T-helper 2 cell treated with Interferon-gamma antibody and Interleukin-4, amounts not matched to agents 100 ng/mL and 5 ng/mL, for 36 hours (primary cell): Measurements from ENCODE around the gene ARHGEF11. TPM values are rescaled to one million over a fixed set of nuclear protein-coding genes. Genes with fewer than 3 reads are reported as not detected.

Source experiments
- intact Hi-C: fragments of 100-400 bp; cut with micrococcal nuclease; formaldehyde crosslinking; loops from one replicate; pipeline ENCODE4 v1.15.1; 2023
- total RNA-seq: library from RNA; stranded (reverse); gene quantifications from 2 replicates; pipeline ENCODE4 v1.2.3, GENCODE V29; 2022

ARHGEF11 gene
- total RNA-seq, 1 donor from 2014 or later, result 18.3 TPM

DNA sequence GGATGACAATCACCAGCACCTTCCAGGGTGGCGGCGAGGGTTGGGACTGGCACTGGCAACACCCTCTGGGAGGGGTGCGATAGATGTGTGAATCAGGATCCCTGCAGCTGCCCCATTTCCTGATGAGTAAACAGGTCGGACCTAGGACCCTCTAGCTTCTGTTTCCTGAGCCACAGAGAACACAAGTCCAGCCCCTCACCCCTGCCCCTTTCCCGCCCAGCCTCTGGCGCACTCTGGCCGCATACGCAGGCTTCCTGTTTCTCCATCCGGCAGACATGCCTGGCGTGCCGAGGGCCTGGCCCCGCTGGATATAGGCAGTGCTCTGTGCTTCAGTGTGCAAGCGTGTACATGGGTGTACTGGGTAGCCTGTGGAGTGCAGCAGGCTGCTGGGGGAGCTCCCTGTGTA is 147.4 kb downstream of the ARHGEF11 start:
- intact Hi-C loops, result loop anchor here (10.0 kb wide), 2 partner anchors 177 to 213 kb away; no protein-coding TSS in a partner anchor

DNA sequence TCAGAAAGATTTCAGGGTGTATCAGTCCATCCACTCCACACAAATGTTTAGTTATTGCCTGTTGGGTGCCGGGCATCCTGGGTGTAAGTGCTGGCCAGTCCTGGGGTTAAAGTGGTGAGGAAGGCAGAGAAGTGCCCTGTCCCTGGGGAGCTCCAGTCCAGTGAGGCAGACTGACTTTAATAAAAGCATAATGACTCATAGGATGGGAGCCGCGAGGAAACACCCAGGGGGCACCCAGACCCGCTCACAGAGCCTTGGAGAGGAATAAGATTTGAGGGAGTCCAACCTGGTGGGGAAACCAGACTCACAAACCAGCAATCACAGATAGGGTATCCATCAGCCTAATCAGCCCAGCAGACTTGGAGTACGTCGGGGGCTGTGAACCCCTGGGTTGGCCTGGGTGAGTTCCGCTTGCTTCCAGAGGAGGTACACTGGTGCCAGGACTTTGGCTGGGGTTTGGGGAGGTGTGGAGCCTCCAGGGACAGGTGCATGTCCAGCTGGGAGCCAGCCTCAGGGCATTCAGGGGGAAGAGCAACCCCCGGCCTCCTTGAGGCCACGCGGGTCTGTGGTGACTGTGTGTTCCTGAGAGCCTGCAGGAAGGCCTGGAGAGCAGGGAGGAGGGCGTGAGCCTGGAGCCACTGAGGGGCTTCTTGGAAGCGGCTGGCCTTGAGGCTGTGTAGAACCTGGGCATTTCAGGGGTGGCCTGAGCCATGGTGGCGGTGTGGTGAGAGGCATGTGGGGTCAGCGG is 148.3 kb downstream of the ARHGEF11 start:
- intact Hi-C loops, result loop anchor here (10.0 kb wide), 2 partner anchors 178 to 212 kb away; no protein-coding TSS in a partner anchor

DNA sequence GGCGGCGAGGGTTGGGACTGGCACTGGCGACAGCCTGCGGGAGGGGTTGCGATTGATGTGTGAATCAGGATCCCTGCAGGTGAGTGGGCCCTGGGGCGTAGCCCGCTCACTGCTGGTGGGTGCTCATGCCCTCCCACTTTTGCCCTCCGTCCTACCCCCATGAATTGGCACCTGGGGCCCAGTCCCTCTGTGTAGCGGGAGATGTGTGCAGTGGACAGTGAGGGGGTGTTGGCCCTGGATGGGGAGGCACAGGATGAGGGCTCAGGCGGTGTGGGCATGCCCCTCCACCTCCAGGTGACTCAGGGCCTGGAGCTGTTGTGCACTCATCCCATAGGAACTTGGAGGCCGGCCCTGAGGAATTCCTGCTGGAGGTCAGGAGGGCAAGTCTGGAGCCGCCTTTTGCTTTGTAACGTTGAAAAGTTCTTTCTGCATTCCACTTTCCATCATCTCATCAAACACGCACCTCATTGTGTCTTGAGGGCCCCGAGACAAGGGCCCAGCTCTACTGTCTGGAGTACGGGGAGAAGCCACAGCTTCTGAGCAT is 149.0 kb downstream of the ARHGEF11 start:
- intact Hi-C loops, result loop anchor here (10.0 kb wide), 2 partner anchors 178 to 212 kb away; no protein-coding TSS in a partner anchor

DNA sequence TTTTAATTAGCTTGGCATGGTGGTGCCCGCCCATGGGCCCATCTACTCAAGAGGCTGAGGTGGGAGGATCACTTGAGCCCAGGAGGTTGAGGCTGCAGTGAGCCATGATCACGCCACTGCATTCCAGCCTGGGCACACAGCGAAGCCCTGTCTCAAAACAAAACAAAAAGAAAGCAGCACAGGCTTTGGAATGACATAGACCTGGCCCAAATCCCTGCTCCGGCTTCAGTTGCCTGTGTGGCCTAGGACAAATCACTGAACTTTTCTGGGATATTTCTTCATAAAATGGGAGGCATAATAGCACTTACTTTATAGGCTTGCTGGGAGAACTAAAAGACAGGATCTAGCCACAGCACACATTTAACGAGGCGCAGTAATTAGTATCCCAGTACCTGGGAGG is 149.6 kb downstream of the ARHGEF11 start:
- intact Hi-C loops, result loop anchor here (10.0 kb wide), 2 partner anchors 179 to 211 kb away; no protein-coding TSS in a partner anchor

DNA sequence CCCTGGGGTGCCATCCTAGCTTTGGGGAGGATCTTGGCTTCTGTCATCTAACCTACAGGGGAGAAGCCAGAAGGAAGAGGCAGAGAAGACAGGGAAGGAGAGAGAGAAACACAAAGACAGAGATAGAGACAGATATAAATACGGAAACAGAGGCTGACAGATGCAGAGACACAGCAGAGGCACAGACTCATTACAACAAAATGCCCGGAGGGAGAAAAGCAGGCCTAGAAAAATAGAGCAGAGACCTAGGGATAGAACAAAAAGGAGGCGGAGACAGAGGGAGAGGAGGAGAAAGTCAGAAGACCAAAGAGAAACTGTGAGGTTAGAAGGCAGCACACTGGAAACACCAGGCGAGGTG is 150.1 kb downstream of the ARHGEF11 start:
- intact Hi-C loops, result loop anchor here (10.0 kb wide), 2 partner anchors 179 to 211 kb away; no protein-coding TSS in a partner anchor

DNA sequence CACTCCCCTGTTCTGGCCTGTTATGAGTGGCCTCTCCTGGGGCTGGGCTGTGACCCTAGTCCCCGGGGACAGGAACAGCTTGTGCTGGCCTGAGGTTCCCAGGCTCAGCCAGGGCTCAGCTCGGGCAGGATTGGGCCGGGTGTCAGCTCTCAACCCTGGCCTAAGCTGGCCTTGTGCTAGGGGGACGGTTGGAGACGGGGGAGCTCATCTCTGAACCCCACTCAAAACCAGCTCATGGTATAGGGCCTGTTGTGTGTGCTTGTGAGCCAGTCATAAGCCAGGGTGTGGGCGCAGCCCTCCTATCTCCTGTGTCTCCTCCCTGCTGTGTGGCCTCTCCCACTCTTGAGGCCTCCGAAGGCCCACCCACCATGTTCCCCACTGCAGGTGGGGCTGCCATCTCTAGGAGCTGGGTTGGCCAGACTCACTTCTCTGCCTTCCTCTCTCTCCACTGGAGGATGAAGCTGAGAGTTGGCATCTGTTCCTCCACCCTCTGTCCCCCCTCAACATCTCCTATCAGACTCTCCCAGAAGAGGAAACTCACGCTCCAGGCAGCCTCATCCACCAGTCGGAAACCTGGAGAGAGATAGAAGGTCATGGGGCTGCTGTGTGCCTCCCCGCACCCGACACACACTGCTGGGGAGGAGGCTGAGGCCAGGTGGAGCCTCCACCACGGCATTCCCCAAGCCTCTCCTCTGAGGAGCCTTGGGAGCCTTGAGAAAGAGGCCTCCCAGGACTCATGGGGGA is 150.7 kb downstream of the ARHGEF11 start:
- intact Hi-C loops, result loop anchor here (5.0 to 10.0 kb wide), 3 partner anchors 67 to 210 kb away; no protein-coding TSS in a partner anchor

DNA sequence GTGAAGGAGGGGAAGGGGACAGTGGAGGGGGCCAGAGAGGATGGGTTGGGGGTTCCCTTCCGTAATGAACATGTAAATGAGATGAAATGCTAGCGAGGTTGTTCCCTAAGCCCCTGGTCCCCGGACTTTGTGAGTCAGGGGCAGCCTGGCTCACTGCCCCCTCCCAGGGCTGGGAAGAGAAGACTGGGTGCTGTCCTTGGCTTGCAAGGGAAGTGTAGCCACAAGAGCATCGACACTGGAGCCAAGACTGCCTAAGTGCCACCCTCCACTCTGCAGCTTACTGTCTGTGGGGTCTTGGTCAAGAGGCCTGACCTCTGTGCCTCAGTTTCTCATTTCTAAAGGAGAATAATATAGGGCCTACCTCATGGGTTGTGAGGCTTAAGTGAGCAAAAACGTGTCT is 151.5 kb downstream of the ARHGEF11 start:
- intact Hi-C loops, result loop anchor here (5.0 to 10.0 kb wide), 3 partner anchors 68 to 209 kb away; no protein-coding TSS in a partner anchor

DNA sequence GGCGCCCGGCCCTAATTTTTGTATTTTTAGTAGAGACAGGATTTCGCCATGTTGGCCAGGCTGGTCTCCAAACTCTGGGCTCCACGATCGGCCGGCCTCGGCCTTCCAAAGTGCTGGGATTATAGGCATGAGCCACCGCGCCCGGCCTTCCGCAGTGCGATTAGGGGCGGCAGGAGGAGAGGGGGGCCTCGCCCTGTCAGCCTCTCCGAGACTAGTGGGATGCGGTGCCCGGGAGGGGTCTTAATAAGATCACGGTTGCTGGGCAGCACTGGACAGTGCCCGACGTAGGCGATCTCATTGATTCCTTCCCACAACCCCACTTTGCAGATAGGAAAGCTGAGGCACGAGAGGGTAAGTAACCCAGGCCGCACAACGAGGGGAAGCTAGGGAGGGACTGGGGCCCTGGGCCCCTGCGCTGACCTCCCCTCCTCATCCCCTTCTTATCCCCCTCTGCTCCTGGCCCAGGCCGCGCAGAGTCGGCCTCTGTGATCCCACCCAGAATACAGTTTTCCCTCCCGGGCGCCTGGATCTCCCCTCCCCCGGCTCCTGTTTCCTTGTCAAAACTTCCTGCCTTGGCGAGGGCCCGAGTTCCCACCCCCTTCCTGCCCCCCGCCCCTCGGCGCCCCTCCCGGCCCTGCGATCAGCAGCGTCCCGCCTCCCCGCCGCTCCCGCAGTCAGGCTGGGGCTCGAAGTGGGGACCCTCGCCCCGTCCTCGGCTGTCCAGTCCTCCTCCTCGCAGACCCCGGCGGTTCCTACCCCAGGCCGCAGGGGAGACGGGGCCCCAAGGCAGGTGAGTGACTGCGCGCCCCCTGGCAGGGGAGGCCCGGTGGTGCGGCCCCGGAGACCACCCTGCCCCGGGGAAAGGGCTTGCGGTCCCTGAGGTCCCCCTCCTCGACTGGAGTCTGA is 152.2 kb downstream of the ARHGEF11 start, which contains the start of gene PEAR1:
TSS of gene PEAR1 (plus strand) at position 671 of the 906 bp plus-strand sequence. CDS start 10,209 bp downstream, outside the sequence.
- intact Hi-C loops, result loop anchor here (5.0 to 10.0 kb wide), 3 partner anchors 69 to 208 kb away; no protein-coding TSS in a partner anchor

DNA sequence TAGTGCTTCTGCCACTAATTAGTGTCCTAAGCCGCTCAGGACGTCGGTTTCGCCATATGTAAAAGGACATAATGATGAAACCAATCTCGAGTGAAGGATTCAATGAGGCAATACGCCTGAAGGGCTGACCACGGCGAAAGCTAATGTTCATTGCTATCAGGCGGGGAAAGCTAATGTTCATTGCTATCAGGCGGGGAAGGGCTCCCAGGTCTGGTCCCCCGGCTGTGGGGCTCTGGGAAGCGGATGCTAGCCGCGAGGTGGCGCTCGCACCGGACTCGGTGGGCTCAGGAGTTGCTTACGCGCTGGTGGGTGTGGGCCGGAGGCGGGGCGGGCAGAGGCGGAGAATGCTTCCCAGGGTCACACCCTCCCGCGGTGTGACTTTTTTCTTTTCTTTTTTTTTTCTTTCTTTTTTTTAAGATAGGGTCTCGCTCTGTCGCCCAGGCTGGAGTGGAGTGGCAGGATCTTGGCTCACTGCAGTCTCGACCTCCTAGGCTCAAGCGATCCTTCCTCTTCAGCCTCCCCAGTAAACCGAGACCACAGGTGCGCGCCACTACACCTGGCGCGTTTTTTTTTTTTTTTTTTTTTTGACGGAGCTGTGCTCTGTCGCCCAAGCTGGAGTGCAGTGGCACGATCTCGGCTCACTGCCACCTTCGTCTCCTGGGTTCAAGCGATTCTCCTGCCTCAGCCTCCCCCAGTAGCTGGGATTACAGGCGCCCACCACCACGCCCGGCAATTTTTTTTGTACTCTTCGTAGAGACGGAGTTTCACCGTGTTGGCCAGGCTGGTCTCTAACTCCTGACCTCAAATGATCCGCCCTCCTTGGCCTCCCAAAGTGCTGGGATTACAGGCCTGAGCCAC is 153.1 kb downstream of the ARHGEF11 start:
- intact Hi-C loops, result loop anchor here (1.0 to 10.0 kb wide), 6 partner anchors 28 to 208 kb away; partner anchors contain the start of genes LRRC71 and NTRK1

DNA sequence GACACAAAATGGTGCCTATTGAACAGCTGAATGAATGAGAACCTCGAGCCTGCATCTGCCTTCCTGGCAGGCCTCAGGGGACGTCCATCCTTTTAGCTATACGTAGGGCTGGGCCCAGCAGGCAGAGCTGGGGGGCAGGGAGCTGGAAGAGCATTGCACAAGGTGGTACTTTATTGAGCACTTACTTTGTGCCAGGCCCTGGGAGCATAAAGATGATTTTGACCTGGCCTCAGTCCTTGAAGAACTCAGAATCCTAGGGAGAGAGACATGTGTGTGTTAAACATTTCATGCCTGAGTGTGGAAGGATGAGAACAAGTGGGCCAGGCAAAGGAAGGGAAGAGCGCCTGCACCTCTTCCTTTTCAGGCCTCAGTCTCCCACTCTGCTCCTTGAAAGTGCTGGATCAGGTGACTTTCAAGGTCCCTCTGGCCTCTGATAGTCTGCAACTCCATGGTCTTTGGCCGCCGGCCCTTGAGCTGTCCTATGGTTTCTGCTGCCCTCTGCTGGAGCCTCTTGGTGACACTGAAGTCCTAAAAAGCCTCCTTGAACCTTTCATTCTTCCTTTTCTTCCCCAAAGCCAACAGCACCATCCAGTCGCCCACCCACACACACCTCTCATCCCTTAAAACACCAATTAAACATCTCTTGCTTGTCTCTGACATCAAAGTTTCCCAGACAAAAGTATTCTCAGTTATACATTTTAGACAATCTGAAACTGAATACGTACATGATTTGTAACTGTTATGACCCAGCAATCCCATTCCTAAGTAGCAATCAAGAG is 155.6 kb downstream of the ARHGEF11 start:
- intact Hi-C loops, result loop anchor here (1.0 to 10.0 kb wide), 6 partner anchors 51 to 205 kb away; no protein-coding TSS in a partner anchor

DNA sequence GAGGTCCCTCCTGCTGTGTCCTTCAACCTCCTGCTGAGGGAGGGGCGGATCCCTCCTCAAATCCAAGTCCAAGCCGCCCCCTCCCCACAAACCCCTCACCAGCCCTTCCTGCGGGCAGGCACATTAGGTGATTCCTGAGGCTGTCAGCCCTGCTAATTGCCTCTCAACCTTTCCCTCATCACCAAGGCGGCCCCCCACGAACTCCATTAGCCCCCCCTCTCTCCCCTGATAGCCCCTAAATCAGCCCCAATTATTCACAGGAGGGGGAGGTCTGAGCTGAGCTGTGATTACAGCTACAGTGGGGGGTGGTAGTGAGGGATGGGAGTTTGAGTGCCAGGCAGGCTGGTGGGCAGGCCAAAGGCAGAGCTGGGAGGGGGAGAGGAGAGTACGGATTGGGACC is 157.8 kb downstream of the ARHGEF11 start:
- intact Hi-C loops, result no loop called here

DNA sequence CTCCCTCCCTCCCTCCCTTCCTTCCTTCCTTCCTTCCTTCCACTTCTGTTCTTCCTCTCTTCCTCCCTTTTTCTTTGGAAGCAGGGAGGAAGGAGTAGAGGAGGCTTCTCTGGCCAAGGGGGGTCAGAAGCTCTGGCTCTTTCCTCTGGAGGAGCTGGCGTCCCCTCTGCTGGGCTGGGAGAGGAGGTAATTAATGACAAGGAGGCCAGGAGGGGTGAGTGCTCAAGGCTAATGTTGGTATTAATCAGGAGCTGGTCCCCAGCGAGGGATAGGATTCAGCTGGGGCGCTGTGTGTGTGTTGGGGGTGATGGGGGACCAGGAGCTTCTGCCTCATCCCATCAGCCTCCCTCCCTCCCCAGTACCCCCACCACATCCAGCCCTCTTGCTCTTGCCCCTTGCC is 158.2 kb downstream of the ARHGEF11 start:
- intact Hi-C loops, result no loop called here

DNA sequence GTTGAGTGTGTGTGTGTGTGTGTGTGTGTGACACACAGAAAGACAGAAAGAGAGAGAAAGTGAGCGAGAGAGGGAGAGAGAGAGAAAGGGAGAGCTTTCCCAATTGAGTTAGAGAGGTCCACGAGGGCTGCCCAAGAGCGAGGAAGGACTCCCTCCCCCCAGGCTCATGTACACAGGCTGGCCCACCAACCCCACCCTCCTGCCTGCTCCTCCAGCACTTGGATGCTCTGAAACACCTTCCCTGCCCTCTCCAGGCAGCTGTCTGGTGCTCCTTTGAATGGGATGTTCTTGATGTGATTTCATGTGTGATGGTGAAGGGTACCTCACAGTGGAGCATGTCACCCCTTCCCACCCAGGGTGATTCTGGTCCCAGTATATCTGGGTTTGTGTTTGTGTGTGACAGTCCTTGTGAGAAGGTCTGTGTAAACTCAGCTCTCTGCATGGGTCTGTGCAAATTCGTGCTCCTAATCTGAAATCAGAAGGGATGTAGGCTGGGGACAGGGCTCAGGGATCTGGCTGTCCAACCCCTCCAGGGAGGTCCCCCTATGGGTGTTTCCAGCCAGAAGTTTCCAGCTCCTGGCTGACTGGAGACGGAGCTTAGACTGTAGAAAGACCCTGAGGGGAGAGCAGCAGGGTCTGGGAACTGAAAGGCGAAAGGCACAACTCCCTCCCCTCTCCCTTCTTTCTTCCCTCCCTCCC is 158.8 kb downstream of the ARHGEF11 start:
- intact Hi-C loops, result no loop called here

DNA sequence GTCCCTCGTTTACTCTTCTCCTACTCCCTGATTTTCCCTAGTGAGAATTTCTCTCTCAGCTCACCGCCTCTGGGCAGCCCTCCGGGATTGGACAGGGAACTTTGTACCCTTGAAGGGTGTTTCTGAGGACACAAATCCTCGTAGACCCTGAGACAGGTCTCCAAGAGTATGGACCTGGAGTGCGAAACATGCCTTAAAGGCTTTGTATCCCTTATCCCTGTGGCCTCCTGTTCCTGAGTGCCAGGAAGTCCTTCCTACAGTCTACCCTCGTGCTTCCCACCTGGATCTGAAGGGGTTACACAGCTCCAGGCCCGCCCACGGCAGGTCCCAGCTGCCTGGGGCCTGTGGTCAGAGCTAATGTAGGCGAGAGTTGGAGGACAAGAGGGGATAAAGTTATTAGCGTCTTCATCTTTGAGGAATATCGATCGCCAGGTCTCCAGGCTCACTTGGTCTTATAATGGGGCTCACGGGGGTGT is 159.6 kb downstream of the ARHGEF11 start:
- intact Hi-C loops, result no loop called here

DNA sequence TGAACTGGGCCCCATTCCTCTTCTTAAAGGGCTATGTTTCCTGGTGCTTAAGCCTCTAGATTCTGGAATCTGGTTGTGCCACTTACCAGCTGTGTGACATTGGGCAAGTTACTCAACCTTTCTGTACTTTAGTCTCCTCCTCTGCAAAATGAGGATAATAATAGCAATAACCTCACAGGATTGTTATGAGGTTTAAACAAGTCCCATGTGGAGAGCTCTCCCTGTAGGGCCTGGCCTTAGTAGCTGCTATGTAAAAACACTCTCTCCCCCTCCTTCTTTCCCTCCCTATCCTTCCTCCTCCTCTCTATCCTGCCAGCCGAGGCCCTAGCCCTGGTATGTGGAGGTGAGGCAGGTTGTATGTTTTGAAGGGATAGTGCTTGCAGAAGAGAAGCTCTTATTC is 160.2 kb downstream of the ARHGEF11 start:
- intact Hi-C loops, result no loop called here
